ENCODE measurements around the gene NUCB2.

DNA sequence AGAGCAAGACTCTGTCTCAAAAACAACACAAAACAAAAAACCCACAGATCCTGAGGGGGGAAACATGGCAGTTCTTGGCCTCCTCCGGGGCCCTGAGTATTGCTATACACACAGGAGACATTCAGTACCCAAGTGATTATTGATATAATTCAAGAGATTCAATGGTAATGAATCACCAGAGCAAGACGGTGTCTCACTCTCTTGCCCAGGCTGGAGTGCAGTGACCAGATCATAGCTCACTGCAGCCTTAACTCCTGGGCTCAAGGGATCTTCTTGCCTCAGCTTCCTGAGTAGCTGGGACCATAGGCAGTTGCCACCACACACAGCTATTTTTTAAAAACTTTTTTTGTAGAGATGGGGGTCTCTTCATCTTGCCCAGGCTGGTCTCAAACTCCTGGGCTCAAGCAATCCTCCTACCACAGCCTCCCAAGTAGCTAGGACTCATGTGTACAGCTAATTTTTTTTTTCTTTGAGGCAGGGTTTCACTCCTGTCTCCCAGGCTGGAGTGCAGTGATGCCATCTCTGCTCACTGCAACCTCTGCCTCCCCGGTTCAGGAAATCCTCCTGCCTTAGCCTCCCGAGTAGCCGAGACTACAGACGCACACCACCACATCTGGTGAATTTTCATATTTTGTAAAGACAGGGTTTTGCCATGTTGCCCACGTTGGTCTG lies 46.9 kb upstream of the NUCB2 start:
- no peak for TF ChIP-seq JUND (IDR thresholded peaks at IDR 0.05)
- TF ChIP-seq CTCF (IDR thresholded peaks at IDR 0.05) = no peak
- TF ChIP-seq MXI1 (IDR thresholded peaks at IDR 0.05; ENCODE audit: low read depth, low read length) = no peak
- TF ChIP-seq, protein P1, sequence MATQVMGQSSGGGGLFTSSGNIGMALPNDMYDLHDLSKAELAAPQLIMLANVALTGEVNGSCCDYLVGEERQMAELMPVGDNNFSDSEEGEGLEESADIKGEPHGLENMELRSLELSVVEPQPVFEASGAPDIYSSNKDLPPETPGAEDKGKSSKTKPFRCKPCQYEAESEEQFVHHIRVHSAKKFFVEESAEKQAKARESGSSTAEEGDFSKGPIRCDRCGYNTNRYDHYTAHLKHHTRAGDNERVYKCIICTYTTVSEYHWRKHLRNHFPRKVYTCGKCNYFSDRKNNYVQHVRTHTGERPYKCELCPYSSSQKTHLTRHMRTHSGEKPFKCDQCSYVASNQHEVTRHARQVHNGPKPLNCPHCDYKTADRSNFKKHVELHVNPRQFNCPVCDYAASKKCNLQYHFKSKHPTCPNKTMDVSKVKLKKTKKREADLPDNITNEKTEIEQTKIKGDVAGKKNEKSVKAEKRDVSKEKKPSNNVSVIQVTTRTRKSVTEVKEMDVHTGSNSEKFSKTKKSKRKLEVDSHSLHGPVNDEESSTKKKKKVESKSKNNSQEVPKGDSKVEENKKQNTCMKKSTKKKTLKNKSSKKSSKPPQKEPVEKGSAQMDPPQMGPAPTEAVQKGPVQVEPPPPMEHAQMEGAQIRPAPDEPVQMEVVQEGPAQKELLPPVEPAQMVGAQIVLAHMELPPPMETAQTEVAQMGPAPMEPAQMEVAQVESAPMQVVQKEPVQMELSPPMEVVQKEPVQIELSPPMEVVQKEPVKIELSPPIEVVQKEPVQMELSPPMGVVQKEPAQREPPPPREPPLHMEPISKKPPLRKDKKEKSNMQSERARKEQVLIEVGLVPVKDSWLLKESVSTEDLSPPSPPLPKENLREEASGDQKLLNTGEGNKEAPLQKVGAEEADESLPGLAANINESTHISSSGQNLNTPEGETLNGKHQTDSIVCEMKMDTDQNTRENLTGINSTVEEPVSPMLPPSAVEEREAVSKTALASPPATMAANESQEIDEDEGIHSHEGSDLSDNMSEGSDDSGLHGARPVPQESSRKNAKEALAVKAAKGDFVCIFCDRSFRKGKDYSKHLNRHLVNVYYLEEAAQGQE (IDR thresholded peaks at IDR 0.05; ENCODE audit: low read depth, low read length) = no peak
- no peak for TF ChIP-seq GATA2 (CRISPR knock-in tag; IDR thresholded peaks at IDR 0.05)
- TF ChIP-seq EP300 (IDR thresholded peaks at IDR 0.05; ENCODE audit: borderline replicate concordance in 1 of 2, low read depth in 1 of 2, low read length in 1 of 2) = no peak

All from SK-N-SH (cell line).